Activated T-helper 1 cell treated with anti-CD3 and anti-CD28 coated beads, Interleukin-12 subunit alpha, Interleukin-12 subunit beta, Interleukin-2, Interleukin-4 antibody, amounts not matched to agents 30 ng/mL and 10 ng/mL and 1 ng/mL, durations not matched to agents 14 hours and 24 hours and 36 hours (primary cell): ENCODE results near the gene ELOA. TPM values are rescaled to one million over a fixed set of nuclear protein-coding genes. Genes with fewer than 3 reads are reported as not detected.
"Not testable (repeated sequence)": the region's sequence is repeated elsewhere in the genome, so short reads cannot be mapped to it uniquely, and the experiment has no call there.

Experiments
- DNase-seq: peaks from one replicate; pipeline ENCODE4 v3.0.0; 2021; ENCODE audit warnings: low spot score
- H3K27ac Mint-ChIP-seq: one replicate; pipeline ENCODE4 v1.8.0; 2021; ENCODE audit warnings: mild to moderate bottlenecking, mixed read lengths
- H3K27me3 Mint-ChIP-seq: one replicate; pipeline ENCODE4 v1.8.0; 2022; ENCODE audit warnings: mild to moderate bottlenecking, moderate library complexity, mixed read lengths; ENCODE audit not compliant: insufficient read depth
- H3K36me3 Mint-ChIP-seq: one replicate; pipeline ENCODE4 v1.8.0; 2021; ENCODE audit warnings: low read depth, mixed read lengths
- H3K4me1 Mint-ChIP-seq: one replicate; pipeline ENCODE4 v1.8.0; 2021; ENCODE audit warnings: low read depth, mixed read lengths
- H3K4me3 Mint-ChIP-seq: one replicate; pipeline ENCODE4 v1.8.0; 2021; ENCODE audit warnings: mild to moderate bottlenecking, moderate library complexity, mixed read lengths
- H3K9me3 Mint-ChIP-seq: one replicate; pipeline ENCODE4 v1.8.0; 2021; ENCODE audit warnings: mixed read lengths
- intact Hi-C: fragments of 100-400 bp; cut with micrococcal nuclease; formaldehyde crosslinking; loops from one replicate; pipeline ENCODE4 v1.15.1; 2024
- total RNA-seq: library from RNA; stranded (reverse); gene quantifications from 2 replicates; pipeline ENCODE4 v1.2.3, GENCODE V29; 2022

Gene ELOA
- total RNA-seq, 1 donor from 2014 or later: 54.5 TPM

DNA sequence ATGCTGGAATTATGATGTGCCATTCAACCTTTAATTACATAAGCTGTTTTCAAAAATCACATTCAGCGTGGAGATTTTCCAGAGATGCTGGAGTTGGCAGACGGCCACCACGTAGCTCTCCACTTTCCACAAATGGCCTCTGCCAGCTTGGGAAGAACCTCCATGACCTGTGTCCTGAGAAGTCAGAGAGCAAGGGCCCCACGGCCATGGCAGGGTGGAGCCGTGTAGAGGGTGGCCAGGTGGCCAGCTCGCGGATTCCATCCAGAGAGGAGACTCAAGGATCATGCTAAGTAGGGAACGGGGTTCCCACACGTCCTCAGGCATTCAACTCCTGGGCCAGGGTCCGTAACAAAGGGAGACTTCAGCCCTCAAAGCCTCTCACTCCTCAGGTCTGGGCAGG is 58.6 kb downstream of the ELOA start:
- peaks cover 16% of the 10 kb centered on the region for H3K36me3 Mint-ChIP-seq
- peaks cover 2% of the 10 kb centered on the region for H3K27me3 Mint-ChIP-seq
- intact Hi-C loops: loop anchor here (2.0 to 5.0 kb wide), 2 partner anchors 67 to 1350 kb away; partner anchors contain the start of genes FUCA1 and ZBTB40
- peaks cover 13% of the 10 kb centered on the region for H3K4me1 Mint-ChIP-seq
- H3K9me3 Mint-ChIP-seq: no peaks in the 10 kb centered on the region
- H3K27ac Mint-ChIP-seq: no peak overlapping the region
- H3K4me3 Mint-ChIP-seq: peak overlapping the region; percentile 97
- DNase-seq: no peak

DNA sequence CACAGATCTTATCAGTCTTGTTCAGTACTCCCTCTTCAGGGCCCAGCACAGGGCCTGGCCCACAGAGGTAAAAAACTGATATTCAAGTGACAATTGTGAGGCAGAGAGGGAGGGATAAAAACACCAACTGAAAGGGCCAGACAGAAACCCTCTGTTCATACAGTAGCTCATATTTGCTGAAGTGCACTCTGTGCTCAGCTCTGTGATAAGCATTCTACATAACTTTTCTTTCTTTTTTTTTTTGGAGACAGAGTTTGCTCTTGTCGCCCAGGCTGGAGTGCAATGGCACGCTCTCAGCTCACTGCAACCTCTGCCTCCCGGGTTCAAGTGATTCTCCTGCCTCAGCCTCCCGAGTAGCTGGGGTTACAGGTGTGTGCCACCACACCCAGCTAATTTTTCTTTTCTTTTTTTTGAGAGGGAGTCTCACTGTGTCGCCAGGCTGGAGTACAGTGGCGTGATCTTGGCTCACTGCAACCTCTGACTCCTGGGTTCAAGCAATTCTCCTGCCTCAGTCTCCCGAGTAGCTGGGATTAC is 59.6 kb downstream of the ELOA start:
- intact Hi-C loops: loop anchor here (5.0 kb wide), 1 partner anchor 1351 kb away; the partner anchor contains the start of gene ZBTB40

DNA sequence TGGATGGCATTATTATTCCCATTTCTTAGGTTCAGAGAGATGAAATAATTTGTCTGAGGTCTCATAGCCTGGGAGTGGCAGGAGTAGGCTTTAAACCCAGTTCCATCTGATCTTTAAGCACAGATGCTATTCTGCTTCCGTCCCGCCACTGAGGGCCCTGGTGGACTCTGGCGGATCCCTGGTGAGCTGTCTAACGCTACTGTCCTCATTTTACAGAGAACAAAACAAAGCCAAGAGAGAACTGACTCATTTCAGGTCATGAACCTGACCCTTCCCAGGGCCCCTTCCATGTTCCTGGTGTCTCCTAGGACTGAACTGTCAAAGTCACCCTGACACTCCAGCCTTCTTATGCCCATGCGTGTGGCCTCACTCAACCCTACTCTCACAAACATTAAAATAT is 60.4 kb downstream of the ELOA start:
- intact Hi-C loops: loop anchor here (5.0 kb wide), 1 partner anchor 1351 kb away; the partner anchor contains the start of gene ZBTB40
- DNase-seq: no peak
- H3K4me3 Mint-ChIP-seq: no peak overlapping the region
- H3K9me3 Mint-ChIP-seq: no peaks in the 10 kb centered on the region
- no peak overlapping the region for H3K27ac Mint-ChIP-seq
- H3K36me3 Mint-ChIP-seq: peaks cover 18% of the 10 kb centered on the region
- peaks cover 2% of the 10 kb centered on the region for H3K27me3 Mint-ChIP-seq
- H3K4me1 Mint-ChIP-seq: peaks cover 20% of the 10 kb centered on the region

More for the DNA sequence above, 59.6 kb downstream of the ELOA start:
- Mint-ChIP-seq H3K4me3 (peak overlapping the region; percentile 61), H3K36me3 (peaks cover 18% of the 10 kb centered on the region), H3K4me1 (peaks cover 19% of the 10 kb centered on the region), H3K27ac (peak overlapping the region; percentile 18)
- DNase-seq, H3K27me3 Mint-ChIP-seq, H3K9me3 Mint-ChIP-seq: not testable (repeated sequence)

DNA sequence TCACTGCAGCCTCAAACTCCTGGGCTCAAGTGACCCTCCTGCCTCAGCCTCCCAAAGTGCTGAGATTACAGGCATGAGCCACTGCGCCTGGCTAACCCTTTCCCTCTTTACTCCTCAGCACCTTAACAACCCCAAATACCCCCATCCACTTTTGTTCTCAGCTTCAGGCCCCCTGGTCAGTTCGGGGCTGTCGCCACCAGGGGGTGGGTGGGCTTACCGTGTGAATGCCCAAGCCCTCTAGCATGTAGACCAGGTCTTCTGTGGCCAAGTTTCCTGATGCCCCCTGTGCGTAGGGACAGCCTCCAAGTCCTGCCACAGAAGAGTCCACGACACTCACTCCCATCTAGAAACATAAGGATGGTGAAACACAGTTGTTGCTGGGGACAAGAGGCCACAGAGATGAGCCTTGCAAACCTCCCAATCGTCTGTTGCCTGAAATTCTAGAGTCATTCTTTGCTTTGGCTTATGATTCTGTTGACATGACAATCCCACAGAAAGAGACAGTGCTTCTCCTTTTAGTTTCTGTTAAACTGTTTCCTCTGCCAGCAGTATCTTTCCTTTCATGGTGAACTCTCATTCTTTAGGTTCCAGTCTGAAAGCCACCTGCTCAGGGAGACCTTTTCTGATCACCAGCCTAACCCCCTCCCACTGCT is 61.0 kb downstream of the ELOA start:
- Mint-ChIP-seq H3K9me3 (no peaks in the 10 kb centered on the region), H3K36me3 (peaks cover 17% of the 10 kb centered on the region), H3K27me3 (peaks cover 2% of the 10 kb centered on the region), H3K4me3 (no peak overlapping the region), H3K4me1 (peaks cover 17% of the 10 kb centered on the region), H3K27ac (no peak overlapping the region)
- DNase-seq: no peak
- intact Hi-C loops: loop anchor here (5.0 kb wide), 1 partner anchor 1352 kb away; the partner anchor contains the start of gene ZBTB40

DNA sequence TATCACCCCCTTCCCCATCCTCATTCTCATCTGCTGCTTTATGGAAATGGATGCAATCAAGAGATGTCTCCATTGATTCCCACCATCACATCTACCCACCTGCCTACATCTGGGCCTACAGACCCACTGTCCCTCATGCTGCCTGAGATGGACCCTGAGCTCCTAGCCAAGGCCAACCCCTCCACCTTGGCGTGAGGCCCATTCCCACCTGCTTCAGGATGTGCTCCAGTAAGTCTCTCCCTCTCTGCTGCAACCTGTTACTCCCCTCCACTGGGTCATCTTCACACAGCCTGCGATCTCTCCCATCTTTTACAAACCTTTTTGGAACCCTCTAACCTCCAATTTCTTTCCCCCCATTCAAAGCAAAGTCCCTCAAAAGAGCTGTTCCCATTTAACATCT is 61.8 kb downstream of the ELOA start:
- Mint-ChIP-seq H3K9me3 (no peaks in the 10 kb centered on the region), H3K27ac (no peak overlapping the region), H3K27me3 (no peaks in the 10 kb centered on the region), H3K4me3 (no peak overlapping the region), H3K36me3 (peaks cover 17% of the 10 kb centered on the region), H3K4me1 (peaks cover 17% of the 10 kb centered on the region)
- intact Hi-C loops: no loop called here
- no peak for DNase-seq

DNA sequence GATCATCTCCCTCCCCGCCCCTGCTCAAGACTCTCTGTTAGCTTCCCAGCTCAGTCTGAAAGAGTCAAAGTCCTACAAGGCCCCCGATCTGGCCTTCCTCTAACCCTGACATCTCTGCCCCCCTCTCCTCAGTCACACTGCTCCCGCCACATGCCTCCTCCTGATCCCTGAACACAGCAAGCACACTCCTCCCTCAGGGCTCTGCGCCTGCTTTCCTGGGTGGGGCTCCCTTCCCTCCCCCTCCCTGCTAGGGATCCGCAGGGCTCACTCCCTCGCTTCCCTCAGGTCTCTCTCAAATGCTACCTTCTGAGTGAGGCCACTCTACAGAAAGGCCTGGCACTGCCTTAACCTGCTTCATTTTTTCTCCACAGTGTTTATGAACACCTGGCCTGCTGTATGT is 63.0 kb downstream of the ELOA start:
- no peak overlapping the region for H3K4me3 Mint-ChIP-seq
- intact Hi-C loops: no loop called here
- H3K27ac Mint-ChIP-seq: no peak overlapping the region
- H3K27me3 Mint-ChIP-seq: no peaks in the 10 kb centered on the region
- H3K9me3 Mint-ChIP-seq: no peaks in the 10 kb centered on the region
- DNase-seq: no peak
- peaks cover 21% of the 10 kb centered on the region for H3K4me1 Mint-ChIP-seq
- H3K36me3 Mint-ChIP-seq: peaks cover 19% of the 10 kb centered on the region

DNA sequence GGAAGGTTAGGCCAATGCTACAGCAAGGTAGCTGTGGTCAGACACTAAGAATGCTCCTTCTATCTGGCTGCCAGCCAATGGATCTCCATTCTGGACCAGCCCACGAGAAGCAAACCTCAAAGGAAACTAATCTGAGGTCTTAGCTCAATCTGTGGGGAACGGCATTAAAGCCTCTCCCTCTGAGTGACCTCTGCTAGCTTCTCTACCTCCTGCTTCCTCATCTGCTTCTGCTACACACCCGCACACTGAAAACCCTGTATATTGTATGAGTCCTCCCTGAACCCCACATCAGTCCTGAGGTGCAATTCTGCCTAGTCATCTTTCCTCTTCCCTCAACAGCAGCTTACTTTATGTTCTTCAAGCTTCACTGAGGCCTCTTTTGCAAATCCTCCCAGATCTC is 64.2 kb downstream of the ELOA start:
- Mint-ChIP-seq H3K27ac (no peak overlapping the region), H3K4me1 (peaks cover 19% of the 10 kb centered on the region), H3K4me3 (no peak overlapping the region), H3K9me3 (no peaks in the 10 kb centered on the region), H3K36me3 (peaks cover 22% of the 10 kb centered on the region), H3K27me3 (no peaks in the 10 kb centered on the region)
- no peak for DNase-seq
- intact Hi-C loops: no loop called here

DNA sequence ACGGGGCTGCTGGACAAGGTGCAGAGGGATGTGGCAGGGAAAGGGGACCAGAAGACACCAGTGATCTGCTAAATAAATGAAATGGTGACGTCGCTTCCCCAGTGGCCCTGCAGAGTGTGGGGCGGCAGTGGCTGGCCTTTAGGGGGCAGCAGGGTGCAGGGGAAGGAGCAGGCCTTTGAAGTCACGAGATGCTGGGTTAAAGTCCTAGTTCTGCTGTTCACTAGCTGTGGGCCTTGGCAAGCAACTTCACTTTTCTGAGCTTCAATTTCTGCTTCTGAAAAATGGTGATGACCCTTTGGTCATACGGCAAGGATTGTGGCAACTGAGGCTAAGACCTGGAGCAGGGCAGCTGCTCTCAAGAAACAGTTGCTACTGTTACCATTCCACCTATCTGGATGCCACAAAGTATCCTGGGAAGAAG is 66.5 kb downstream of the ELOA start:
- Mint-ChIP-seq H3K27ac (no peak overlapping the region), H3K4me3 (no peak overlapping the region), H3K27me3 (no peaks in the 10 kb centered on the region), H3K9me3 (no peaks in the 10 kb centered on the region), H3K36me3 (peaks cover 24% of the 10 kb centered on the region), H3K4me1 (peaks cover 19% of the 10 kb centered on the region)
- intact Hi-C loops: loop anchor here (1.0 kb wide), 4 partner anchors 9 to 219 kb away; partner anchors contain the start of genes FUCA1 and GALE
- peak; percentile 70 for DNase-seq

DNA sequence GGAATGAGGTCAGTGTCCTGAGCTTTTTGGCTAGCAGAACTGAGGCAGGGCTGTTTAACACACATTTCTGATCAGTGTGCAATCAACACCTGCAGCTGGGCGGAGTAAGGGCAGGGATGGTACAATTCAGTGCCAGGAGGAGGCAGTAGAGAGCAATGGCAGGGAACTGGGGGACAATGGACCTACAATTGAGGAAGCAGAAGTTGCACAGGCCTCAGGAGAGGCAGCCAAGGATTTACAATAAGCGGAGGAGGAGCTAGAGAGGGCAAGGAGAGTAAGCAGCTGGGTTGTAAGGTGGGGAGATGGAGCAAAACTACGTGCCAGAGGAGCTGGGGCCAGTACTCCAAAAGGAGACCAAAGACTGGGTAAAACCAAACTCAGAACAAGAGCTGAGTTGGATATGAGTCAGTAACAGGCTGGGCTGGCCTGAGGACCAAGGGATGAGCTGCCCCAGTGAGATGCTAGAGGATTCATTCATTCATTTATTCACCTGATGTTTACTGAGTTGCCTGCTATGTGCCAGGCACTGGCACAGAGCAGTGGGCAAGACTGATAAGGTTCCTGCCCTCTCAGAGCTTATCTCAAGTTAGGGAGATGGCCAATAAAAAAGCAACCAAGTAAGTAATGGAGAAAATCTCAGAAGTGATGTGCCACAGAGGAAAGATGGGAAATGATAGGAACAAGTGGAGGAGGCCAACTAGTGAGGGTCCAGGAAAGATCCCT is 67.7 kb downstream of the ELOA start:
- Mint-ChIP-seq H3K36me3 (peaks cover 20% of the 10 kb centered on the region), H3K4me3 (no peak overlapping the region), H3K9me3 (no peaks in the 10 kb centered on the region), H3K27ac (no peak overlapping the region), H3K27me3 (no peaks in the 10 kb centered on the region), H3K4me1 (peaks cover 19% of the 10 kb centered on the region)
- peak; percentile 45 for DNase-seq
- intact Hi-C loops: loop anchor here (1.0 kb wide), 1 partner anchor 105 kb away; no protein-coding TSS in a partner anchor

Other genes with a start within 250 kb of the ELOA start
- gene E2F2, start 212.2 kb upstream of the ELOA start, total RNA-seq: 32.0 and 33.5 TPM in 2 replicates
- 20.8 and 22.9 TPM in 2 replicates for gene ID3, start 184.0 kb upstream of the ELOA start, total RNA-seq
- 1,058 and 1,119 TPM in 2 replicates for gene RPL11, start 51.7 kb upstream of the ELOA start, total RNA-seq
- 83.2 and 83.4 TPM in 2 replicates for gene PITHD1, start 34.9 kb downstream of the ELOA start, total RNA-seq
- 91.4 and 96.1 TPM in 2 replicates for gene LYPLA2, start 47.7 kb downstream of the ELOA start, total RNA-seq
- 62.4 and 63.4 TPM in 2 replicates for gene GALE, start 57.3 kb downstream of the ELOA start, total RNA-seq
- 18.5 and 19.9 TPM in 2 replicates for gene HMGCL, start 82.0 kb downstream of the ELOA start, total RNA-seq
- 3.5 TPM in 2 replicates for gene FUCA1, start 124.8 kb downstream of the ELOA start, total RNA-seq
- gene CNR2, start 169.9 kb downstream of the ELOA start, total RNA-seq: not detected in 2 replicates
- 112 and 134 TPM in 2 replicates for gene PNRC2, start 216.4 kb downstream of the ELOA start, total RNA-seq
- gene SRSF10, start 236.9 kb downstream of the ELOA start, total RNA-seq: 238 and 243 TPM in 2 replicates